ENCODE results near the gene CTXN1.
"Not testable (repeated sequence)": the region's sequence is repeated elsewhere in the genome, so short reads cannot be mapped to it uniquely, and the experiment has no call there.

CTXN1 gene

DNA sequence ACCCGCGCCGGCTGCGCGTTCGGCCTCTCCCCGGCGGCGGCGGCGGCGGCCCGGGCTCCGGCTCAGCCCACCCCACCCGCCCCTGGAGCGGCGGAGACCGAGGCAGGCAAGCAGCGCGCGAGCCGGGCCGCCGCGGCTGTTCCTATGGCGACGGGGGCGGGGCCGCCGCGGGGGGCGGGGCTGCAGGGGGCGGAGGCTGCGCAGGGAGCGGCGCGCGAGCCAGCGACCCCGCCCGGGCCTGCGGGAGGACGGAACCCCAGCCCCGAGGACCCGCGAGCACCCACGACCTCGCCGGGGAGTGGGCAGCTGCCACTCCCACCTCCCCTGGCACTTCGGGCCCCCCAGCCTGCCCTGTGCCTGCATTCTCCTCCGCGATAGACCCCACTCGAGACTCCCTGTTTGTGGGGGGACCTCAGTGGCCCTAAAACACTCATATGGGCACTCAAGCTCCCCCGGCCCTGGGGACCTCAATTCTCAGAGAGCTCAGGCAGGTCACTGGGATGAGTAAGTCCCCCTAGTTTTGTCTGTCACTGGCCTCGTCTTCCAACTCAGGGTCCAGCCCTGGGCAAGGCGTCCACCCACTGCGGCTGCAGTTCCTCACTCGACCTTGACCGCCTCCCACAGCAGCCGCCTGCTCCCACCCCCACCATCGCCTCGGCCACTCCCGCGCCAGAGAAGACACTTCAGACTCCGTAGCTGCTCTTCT lies at the start of gene CTXN1:
CTXN1 (minus strand) TSS at position 115 of the 706 bp plus-strand sequence. CDS start 597 bp downstream, outside the sequence.
- peak; percentile 72 for DNase-seq (ENCODE audit: low spot score)

GRCh38 chr19:7975037-7975436 lies 49.1 kb upstream of the CTXN1 start:
- DNase-seq (ENCODE audit: low spot score) = no peak

- DNase-seq (ENCODE audit: low spot score) = no peak
Observed at GRCh38 chr19:7973883-7974282, 47.9 kb upstream of the CTXN1 start.

- DNase-seq (ENCODE audit: low spot score) = no peak
Observed at GRCh38 chr19:7971553-7972520, 45.9 kb upstream of the CTXN1 start.

DNA sequence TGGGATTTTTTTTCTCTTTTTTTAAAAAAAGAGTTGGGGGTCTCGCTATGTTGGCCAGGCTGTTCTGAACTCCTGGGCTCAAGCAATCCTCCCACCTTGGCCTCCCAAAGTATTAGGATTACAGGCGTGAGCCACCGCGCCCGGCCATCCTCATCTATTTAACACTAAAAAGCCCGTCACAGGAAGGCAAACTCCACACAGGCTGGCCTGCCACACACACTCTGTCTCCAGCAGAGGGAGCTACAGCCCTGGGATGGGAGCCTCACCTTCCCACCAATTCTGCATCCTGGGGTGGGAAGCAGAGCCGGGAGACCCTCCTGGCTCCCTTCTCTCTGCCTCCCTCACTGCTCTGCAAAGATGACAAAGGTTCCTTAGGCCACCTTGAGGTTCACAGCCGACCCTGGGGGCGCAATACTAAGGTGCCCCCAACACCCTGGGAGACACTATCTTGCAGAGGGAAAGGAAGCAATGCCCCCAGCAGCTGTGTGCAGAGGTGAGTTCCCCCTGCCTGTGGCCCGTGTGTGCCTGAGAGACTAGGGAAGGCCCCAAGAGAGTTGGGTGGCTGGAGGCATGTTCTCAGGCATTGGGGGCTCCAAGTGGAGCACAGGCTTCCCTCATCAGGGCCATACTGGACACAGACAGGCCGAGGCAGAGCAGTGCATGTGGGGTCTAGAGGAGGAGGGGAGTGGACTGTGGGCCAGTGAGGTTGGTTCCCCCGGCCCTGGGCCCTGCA lies 44.9 kb upstream of the CTXN1 start:
- no peak for DNase-seq (ENCODE audit: low spot score)

GRCh38 chr19:7969555-7969939 lies 43.6 kb upstream of the CTXN1 start:
- no peak for DNase-seq (ENCODE audit: low spot score)

- DNase-seq (ENCODE audit: low spot score) = no peak
Observed at GRCh38 chr19:7968796-7969554, 43.0 kb upstream of the CTXN1 start.

DNA sequence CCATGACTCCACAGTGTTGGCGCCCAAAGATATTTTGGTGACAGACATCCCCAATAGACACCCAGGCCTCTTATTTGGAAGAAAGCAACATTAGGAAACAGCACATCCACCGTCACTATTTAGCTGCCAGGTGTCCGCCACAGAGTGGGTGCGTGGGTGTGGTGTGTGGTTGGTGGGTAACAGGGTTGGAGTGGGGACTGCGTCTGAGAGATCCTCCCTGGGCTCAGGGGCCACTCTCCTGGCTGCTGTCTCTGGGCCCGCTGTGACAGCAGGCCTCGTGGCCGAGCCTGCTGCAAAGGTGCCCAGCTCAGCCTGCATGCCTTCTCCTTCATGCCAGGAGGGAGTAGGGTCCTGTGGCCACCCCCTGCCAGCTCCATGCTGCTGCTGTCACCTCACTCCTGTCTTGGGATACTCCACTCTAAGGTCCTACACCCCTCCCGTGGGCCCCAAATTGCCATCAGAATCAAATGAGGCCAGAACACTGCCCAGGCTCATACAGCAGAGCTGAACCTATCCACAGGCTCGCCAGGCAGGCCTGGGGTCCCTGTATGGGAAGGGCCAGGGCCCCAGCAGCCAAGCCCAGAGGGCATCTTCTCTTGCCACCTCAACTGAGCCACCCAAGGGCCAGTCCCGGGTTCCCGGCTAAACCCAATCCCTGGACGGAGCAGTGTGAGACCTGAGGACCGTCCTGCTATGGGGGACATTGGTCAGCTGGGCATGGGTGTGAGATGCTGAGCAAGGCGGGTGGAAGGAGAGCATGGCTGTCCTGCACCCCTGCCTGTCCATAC lies 42.3 kb upstream of the CTXN1 start:
- DNase-seq (ENCODE audit: low spot score) = no peak

DNA sequence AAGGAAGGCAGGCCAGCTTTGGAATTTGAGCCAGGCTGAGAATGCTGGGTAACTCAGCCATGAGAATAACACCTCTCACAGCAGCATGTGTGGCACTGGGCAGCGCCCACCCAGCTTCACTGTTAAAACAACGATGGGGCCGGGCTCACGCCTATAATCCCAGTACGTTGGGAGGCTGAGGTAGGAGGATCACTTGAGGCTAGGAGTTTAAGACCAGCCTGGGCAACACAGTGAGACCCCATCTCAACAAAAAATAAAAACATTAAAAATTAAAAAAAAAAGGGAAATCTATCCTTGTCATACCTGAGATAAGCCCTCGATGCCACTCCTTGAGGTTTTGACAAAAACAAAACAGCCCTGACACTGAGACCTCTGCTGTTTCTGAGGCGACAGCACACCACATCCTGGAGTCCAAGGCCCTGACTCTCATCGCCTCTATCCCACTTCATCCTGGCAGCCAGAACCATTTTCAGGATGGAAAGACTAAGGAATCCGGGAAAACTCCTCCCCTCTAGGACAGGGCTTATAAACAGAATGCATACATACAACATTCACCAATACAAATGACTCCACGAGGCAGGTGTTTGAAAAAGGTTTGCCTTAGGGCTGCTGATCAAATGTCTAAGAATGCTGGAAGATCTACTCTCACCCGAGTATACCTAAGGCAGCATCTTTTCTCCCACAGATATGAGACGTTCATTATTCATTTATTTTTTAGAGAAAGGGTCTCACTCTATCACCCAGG lies 40.2 kb upstream of the CTXN1 start:
- DNase-seq (ENCODE audit: low spot score) = no peak

DNA sequence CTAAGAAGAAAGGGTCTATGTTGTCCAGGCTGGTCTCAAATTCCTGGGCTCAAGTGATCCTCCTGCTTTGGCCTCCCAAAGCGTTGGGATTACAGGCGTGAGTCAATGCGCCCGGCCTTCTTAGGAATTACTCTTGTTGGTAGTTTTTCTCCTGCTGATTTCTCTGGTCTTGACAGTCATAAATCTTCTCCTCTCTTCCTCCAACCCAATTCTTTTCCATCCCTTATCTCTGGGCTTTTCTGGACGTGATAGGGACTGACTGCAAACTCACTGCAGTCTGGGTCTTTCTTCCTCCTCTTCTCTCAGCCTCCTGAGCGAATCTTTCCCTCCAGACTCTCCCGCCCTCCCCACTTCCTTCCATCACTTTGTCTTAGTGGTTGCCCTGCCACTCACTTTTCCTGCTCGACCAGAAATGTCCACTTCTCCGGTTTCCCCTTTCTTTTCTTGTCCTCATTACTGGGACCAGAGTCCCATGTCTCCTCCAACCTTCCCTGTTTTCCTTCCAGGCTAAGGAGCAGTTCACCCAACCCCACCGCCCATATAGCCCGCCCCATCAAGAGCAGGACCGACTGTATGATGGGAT lies 39.4 kb upstream of the CTXN1 start:
- DNase-seq (ENCODE audit: low spot score) = no peak

- no peak for DNase-seq (ENCODE audit: low spot score)
Observed at GRCh38 chr19:7963566-7963965, 37.6 kb upstream of the CTXN1 start.

GRCh38 chr19:7962644-7963268 lies 36.8 kb upstream of the CTXN1 start:
- no peak for DNase-seq (ENCODE audit: low spot score)

DNA sequence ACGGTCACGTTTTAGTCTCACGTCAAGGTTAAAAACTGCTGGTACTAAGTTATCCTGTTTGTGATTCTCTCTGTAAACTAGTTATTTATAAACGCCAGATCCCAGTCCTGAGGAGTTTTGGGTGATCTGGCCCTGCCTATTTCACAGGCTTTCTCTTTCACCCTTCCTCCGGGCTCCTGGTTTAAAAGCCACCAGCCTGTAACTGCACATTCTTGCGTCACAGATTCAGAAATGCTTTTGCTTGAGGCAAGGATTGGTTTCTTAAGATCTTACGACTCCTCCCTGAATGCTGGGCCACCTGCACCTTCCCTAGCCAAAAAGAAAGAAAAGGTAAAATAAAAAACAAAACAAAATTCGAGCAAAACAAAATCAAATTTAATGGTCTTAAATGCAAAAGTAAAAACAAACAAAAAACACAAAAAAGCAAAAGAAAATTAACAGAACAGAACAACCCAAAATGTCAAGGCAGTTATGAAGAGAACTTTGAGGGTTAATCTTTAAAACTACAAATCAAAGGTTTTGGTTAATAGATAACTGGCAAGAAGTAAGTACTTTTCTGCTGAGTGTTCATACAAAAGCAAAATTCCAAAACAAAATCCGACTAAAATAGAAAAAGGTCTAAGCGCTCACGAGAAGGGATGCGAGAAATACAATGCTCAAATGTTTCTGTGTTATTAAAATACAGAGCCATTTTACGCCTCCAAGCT lies 36.1 kb upstream of the CTXN1 start:
- no peak for DNase-seq (ENCODE audit: low spot score)

- DNase-seq (ENCODE audit: low spot score) = not testable (repeated sequence)
Observed at GRCh38 chr19:7961082-7961481, 35.1 kb upstream of the CTXN1 start.

GRCh38 chr19:7959211-7959610 lies 33.3 kb upstream of the CTXN1 start:
- no peak for DNase-seq (ENCODE audit: low spot score)

GRCh38 chr19:7955696-7956095 lies 29.8 kb upstream of the CTXN1 start:
- DNase-seq (ENCODE audit: low spot score) = no peak

- DNase-seq (ENCODE audit: low spot score) = no peak
Observed at GRCh38 chr19:7953576-7953975, 27.6 kb upstream of the CTXN1 start.

- no peak for DNase-seq (ENCODE audit: low spot score)
Observed at GRCh38 chr19:7953060-7953459, 27.1 kb upstream of the CTXN1 start.

DNA sequence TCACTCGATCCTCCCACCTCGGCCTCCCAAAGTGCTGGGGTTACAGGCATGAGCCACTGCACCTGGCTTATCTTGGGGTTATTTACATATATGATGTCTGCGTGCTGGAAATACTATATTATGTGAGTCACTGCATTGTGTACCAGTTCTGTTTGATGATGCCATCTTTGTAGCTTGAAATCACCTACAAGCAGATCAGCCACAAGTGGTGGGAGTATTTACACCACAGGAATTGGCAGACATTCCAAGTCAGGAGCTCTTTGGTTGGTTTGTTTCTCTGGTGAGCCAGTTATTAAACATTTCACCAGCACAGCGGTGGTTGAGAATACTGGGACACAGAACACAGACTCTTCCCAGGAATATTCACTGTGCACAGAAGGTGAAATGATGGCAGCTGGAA lies 22.0 kb upstream of the CTXN1 start:
- DNase-seq (ENCODE audit: low spot score) = no peak
